Measurements from ENCODE around the gene HOXB5. TPM values are rescaled to one million over a fixed set of nuclear protein-coding genes. Genes with fewer than 3 reads are reported as not detected.

Gene HOXB5
- total RNA-seq, 2 experiments from 2014 or later = 0.20 TPM; not detected in 1

GRCh38 chr17:48626245-48627117 is 32.9 kb upstream of the HOXB5 start, which contains the start of gene HOXB9:
Gene HOXB9 (minus strand): TSS chr17:48626358. CDS start chr17:48626269, 89 bp downstream.
- Mint-ChIP-seq H3K27me3 (peaks cover 91% of the 10 kb centered on the region), H3K27ac (peak within 1 kb of the TSS; percentile 42), H3K36me3 (ENCODE audit: low read depth) (no peaks in the 10 kb centered on the region), H3K4me3 (peak within 1 kb of the TSS; percentile 74), H3K9me3 (no peaks in the 10 kb centered on the region), H3K4me1 (peaks cover 17% of the 10 kb centered on the region)
- DNase-seq = peak; percentile 49
- ChIA-PET CTCF (interaction anchor here (0.6 to 1.8 kb wide), 8 partner anchors 8 to 655 kb away, joined by 3 to 20 read pairs (median 4); partner anchors contain the start of gene CDK5RAP3), POLR2A (interaction anchor here (0.7 to 2.8 kb wide), 5 partner anchors 9 to 38 kb away, joined by 3 to 10 read pairs (median 4); no protein-coding TSS in a partner anchor)

DNA sequence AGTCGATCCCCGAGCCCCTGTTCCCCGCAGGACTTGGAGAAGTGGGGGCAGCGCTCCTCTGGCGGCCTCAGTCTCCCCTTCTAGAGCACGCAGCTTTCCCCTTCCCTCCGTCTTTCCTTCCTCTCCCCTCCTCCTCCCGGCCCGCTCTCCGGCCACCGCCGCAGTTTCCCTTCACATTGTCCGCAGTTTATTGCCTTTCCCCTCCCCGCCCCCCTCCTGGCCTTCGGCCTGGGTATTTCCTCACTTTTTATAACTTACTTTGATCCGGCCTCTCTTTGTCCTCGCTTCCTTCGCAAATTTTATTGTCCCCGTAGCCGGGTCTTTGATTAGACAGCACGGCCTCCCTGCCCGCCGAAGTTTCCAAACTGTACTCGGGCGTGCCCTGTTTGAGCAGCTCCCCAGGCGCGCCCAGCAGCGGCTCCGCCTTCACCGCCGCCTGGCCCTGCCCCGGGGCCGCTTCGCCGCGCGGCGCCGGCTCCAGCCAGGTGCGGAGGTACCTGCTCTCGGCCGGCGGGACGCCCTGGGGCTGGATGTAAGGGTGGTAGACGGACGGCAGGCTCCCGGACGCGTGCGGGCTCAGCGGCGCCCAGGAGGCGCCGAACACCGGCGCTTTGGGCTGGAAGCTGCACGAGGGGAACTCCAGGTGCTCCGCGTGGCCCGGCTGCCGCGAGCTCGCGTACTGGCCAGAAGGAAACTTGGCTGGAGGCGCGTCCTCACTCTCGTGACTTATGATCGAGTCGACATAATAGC is 32.1 kb upstream of the HOXB5 start:
- Mint-ChIP-seq H3K27ac (no peak overlapping the region), H3K36me3 (ENCODE audit: low read depth) (no peaks in the 10 kb centered on the region), H3K4me3 (peak overlapping the region; percentile 74), H3K4me1 (peaks cover 17% of the 10 kb centered on the region), H3K9me3 (no peaks in the 10 kb centered on the region), H3K27me3 (peaks cover 92% of the 10 kb centered on the region)
- CTCF ChIA-PET = interaction anchor here (0.7 to 1.8 kb wide), 5 partner anchors 10 to 654 kb away, joined by 3 to 20 read pairs (median 5); partner anchors contain the start of gene CDK5RAP3
- DNase-seq = peak; percentile 53
- POLR2A ChIA-PET = interaction anchor here (0.7 to 2.8 kb wide), 5 partner anchors 10 to 38 kb away, joined by 3 to 10 read pairs (median 4); no protein-coding TSS in a partner anchor

DNA sequence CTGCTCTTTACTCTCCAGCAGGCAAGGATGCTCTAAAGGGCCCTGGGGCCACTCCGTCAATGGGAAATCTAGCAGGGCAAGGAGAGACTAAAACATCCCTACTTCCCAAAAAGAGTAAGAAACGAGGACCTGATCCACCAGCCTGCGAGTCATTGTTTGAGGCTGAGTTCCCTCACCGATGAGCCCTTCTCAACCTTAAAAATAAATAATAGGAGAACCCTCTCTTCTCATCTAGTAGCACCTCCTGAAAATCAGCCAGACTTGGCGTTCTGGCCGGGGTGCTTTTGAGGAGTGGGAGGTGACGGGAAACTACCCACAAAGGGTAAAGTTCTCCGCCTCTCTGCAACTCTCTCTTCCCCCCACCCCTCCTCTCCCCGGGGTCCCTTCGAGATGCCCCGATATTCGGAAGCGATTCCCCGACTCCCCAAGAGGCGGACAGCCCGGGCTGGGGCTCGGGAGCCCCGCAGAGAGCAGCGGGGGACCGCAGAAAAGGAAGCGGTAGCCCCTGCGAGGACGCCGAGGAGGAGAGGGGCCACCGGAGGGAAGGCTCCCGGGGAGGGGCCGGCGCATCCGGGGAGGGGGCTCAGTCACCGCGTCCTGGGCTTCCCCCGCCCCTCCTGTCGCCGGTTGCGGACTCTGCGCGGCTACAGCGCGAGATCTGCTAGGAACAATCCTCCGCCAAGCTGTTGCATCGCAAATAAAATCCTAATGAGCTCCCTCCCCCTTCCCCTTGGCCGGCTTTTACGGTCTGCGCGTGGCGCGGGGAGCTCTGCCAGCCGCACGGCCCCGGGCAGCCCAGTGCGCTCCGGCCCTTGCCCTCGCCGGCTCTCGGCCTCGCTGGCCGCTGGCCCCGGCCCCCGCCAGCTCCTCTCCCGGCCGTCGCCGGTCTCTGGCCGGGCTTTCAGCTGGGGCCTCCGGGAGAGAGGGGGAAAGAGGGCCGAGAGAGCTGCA is 31.2 kb upstream of the HOXB5 start:
- Mint-ChIP-seq H3K27ac (no peak overlapping the region), H3K27me3 (peaks cover 92% of the 10 kb centered on the region), H3K4me3 (peak overlapping the region; percentile 74), H3K9me3 (no peaks in the 10 kb centered on the region), H3K4me1 (peaks cover 17% of the 10 kb centered on the region), H3K36me3 (ENCODE audit: low read depth) (no peaks in the 10 kb centered on the region)
- no peak for DNase-seq
- CTCF ChIA-PET = interaction anchor here (0.6 to 3.5 kb wide), 7 partner anchors 8 to 545 kb away, joined by 3 to 27 read pairs (median 5); no protein-coding TSS in a partner anchor
- POLR2A ChIA-PET = interaction anchor here (0.8 to 2.8 kb wide), 3 partner anchors 10 to 15 kb away, joined by 3 to 10 read pairs (median 10); no protein-coding TSS in a partner anchor

DNA sequence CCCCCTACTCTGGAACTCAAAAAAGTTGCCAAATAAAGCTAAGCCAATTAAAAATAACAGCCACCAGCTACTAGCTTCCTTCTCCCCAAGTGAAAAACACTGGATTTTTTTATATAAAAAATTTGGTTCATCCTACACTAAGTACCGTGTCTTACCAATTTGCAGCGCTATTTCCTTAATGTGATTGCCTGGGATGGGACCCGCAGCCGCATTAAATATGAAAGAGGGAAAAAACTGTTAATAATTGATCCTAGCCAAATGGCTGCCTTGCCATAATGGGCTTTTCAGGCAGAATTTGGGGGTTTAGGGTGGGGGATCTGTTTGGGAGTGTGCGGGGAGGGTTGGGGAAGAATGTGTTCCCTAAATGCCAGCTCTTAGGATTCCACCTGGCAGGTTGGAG is 30.5 kb upstream of the HOXB5 start:
- Mint-ChIP-seq H3K4me1 (peaks cover 20% of the 10 kb centered on the region), H3K27me3 (peaks cover 91% of the 10 kb centered on the region), H3K4me3 (no peak overlapping the region), H3K27ac (no peak overlapping the region), H3K9me3 (no peaks in the 10 kb centered on the region), H3K36me3 (ENCODE audit: low read depth) (no peaks in the 10 kb centered on the region)
- ChIA-PET CTCF (interaction anchor here (1.2 to 3.5 kb wide), 4 partner anchors 9 to 544 kb away, joined by 3 to 27 read pairs (median 4); no protein-coding TSS in a partner anchor), POLR2A (interaction anchor here (2.8 kb wide), 1 partner anchor 12 kb away, joined by 10 read pairs; no protein-coding TSS in a partner anchor)
- no peak for DNase-seq

DNA sequence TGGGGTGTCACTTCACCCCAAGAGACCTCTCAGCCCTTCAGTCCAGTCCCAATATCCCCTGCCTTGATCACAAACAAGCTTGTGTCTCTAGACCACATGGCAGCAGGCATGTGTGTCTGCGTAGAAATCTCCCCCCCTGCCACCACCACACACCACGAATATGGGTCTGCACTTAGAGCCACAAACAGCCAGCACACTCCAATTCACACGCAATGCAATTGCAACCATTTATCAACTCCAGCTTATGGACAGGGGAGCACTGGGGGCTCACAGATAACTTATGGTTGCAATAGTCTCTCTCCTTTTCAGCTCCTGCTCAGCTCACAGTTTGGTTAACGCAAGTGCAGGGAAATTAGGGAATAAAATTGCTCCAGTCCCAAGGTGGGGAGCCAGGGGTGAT is 30.0 kb upstream of the HOXB5 start:
- no peak for DNase-seq
- Mint-ChIP-seq H3K36me3 (ENCODE audit: low read depth) (no peaks in the 10 kb centered on the region), H3K9me3 (no peaks in the 10 kb centered on the region), H3K27me3 (peaks cover 91% of the 10 kb centered on the region), H3K27ac (no peak overlapping the region), H3K4me1 (peaks cover 22% of the 10 kb centered on the region), H3K4me3 (no peak overlapping the region)
- ChIA-PET POLR2A (no interaction called here), CTCF (interaction anchor here (1.2 to 3.5 kb wide), 4 partner anchors 9 to 544 kb away, joined by 3 to 27 read pairs (median 4); no protein-coding TSS in a partner anchor)

GRCh38 chr17:48622857-48623256 is 29.3 kb upstream of the HOXB5 start:
- Mint-ChIP-seq H3K4me1 (peaks cover 27% of the 10 kb centered on the region), H3K9me3 (no peaks in the 10 kb centered on the region), H3K36me3 (ENCODE audit: low read depth) (no peaks in the 10 kb centered on the region), H3K4me3 (no peak overlapping the region), H3K27me3 (peaks cover 91% of the 10 kb centered on the region), H3K27ac (no peak overlapping the region)
- DNase-seq = no peak
- POLR2A ChIA-PET = interaction anchor here (0.8 kb wide), 1 partner anchor 14 kb away, joined by 3 read pairs; no protein-coding TSS in a partner anchor
- CTCF ChIA-PET = interaction anchor here (1.2 to 3.5 kb wide), 3 partner anchors 10 to 13 kb away, joined by 5 to 27 read pairs (median 9); no protein-coding TSS in a partner anchor

- Mint-ChIP-seq H3K27me3 (peaks cover 91% of the 10 kb centered on the region), H3K4me1 (peaks cover 32% of the 10 kb centered on the region), H3K36me3 (ENCODE audit: low read depth) (no peaks in the 10 kb centered on the region), H3K9me3 (no peaks in the 10 kb centered on the region), H3K4me3 (no peak overlapping the region), H3K27ac (no peak overlapping the region)
- POLR2A ChIA-PET = no interaction called here
- CTCF ChIA-PET = interaction anchor here (1.2 to 4.1 kb wide), 5 partner anchors 9 to 29 kb away, joined by 3 to 27 read pairs (median 9); partner anchors contain the start of gene HOXB5
- no peak for DNase-seq
These were observed 28.1 kb upstream of the HOXB5 start for GRCh38 chr17:48621410-48622392.

DNA sequence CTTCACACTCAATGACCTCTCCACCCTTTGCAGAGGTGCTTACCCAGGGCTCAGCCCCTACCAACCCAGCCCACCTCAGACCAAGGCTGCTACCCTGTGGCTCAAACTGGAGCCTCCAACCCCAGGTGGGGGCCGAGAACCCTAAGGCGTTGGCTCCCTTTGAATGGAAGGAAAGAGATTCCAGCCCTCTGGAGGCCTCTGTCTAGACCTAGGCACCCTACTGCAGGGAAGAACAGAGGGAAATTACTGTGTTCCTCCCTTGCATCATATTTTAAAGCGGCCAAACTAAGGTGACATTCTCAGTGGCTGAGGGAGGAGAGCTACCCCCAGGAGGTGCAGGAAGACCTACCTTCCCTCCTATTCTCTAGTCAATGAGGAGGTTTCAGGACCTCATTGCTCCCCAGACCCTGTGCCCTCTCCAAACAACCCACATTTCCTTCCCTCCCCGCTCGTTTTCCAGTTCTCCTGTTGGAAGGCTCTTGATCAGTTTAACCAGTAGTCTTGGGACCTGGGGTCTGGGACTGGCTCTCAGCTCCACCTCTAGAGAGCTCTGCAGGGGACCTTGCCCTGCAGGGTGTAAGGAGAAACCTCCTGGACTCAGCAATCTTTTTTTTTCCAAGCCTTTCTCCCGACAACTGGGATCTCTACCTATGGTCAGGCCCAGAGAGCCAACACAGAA is 27.0 kb upstream of the HOXB5 start:
- Mint-ChIP-seq H3K9me3 (no peaks in the 10 kb centered on the region), H3K27ac (no peak overlapping the region), H3K4me3 (no peak overlapping the region), H3K36me3 (ENCODE audit: low read depth) (peaks cover 2% of the 10 kb centered on the region), H3K27me3 (peaks cover 93% of the 10 kb centered on the region), H3K4me1 (peaks cover 25% of the 10 kb centered on the region)
- CTCF ChIA-PET = interaction anchor here (1.2 to 4.1 kb wide), 5 partner anchors 8 to 27 kb away, joined by 3 to 27 read pairs (median 9); partner anchors contain the start of gene HOXB5
- DNase-seq = no peak
- POLR2A ChIA-PET = no interaction called here

- H3K36me3 Mint-ChIP-seq (ENCODE audit: low read depth) = peaks cover 2% of the 10 kb centered on the region
- H3K27ac Mint-ChIP-seq = no peak overlapping the region
- DNase-seq = no peak
- peaks cover 94% of the 10 kb centered on the region for H3K27me3 Mint-ChIP-seq
- CTCF ChIA-PET = interaction anchor here (2.0 to 4.1 kb wide), 2 partner anchors 18 to 27 kb away, joined by 6 to 14 read pairs; partner anchors contain the start of gene HOXB5
- peaks cover 24% of the 10 kb centered on the region for H3K4me1 Mint-ChIP-seq
- no peaks in the 10 kb centered on the region for H3K9me3 Mint-ChIP-seq
- no peak overlapping the region for H3K4me3 Mint-ChIP-seq
- POLR2A ChIA-PET = interaction anchor here (1.7 kb wide), 1 partner anchor 572 kb away, joined by 7 read pairs; the partner anchor contains the start of gene NFE2L1
These were observed 26.4 kb upstream of the HOXB5 start for GRCh38 chr17:48619826-48620449.

All from activated CD4-positive, alpha-beta memory T cell treated with anti-CD3 and anti-CD28 coated beads, Interleukin-2, amount 10 ng/mL, durations not matched to agents 7 days and 5 days (primary cell).